CD4-positive, alpha-beta T cell (primary cell): Measurements from ENCODE around the gene NOTCH3. TPM values are rescaled to one million over a fixed set of nuclear protein-coding genes. Genes with fewer than 3 reads are reported as not detected.

ENCODE experiments used
- ATAC-seq: fragments of 200-7000 bp; cut with Tn5 transposase; one replicate; pipeline ENCODE4 v1.10.0; 2022; ENCODE audit warnings: mild to moderate bottlenecking; ENCODE audit not compliant: poor library complexity
- CTCF ChIA-PET: fragments of 350-600 bp; sonication (Branson Sonifier 250); formaldehyde crosslinking; loops from one replicate; lab custom pipeline; 2021; ENCODE audit warnings: antibody characterized with exemption, inconsistent platforms; lab: Charles Lee
- POLR2A ChIA-PET: fragments of 350-600 bp; sonication (Branson Sonifier 250); formaldehyde crosslinking; loops from one replicate; lab custom pipeline; 2021; ENCODE audit warnings: antibody characterized with exemption, inconsistent platforms; lab: Charles Lee
- DNase-seq, 14 experiments: peaks; one replicate each; pipeline ENCODE4 v3.0.0-alpha.2; 2013 to 2020; ENCODE audit warnings: mixed read lengths in 2 of 14
- H3K27ac ChIP-seq, 2 donors: one replicate each; pipeline versions ENCODE4 v1.5.1 to v1.7.0; 2013; ENCODE audit warnings: low read length in 2 of 2, low read depth in 1 of 2, mild to moderate bottlenecking in 1 of 2
- H3K27me3 ChIP-seq, 2 experiments: 1 replicate in 1 of 2; 2 replicates in 1 of 2; pipeline versions ENCODE4 v1.6.1 to v1.7.0; 2013; ENCODE audit warnings: low read length in 2 of 2, control low read depth in 1 of 2, mild to moderate bottlenecking in 1 of 2, moderate library complexity in 1 of 2; ENCODE audit not compliant: insufficient read depth in 2 of 2, control insufficient read depth in 1 of 2
- H3K36me3 ChIP-seq: one replicate; pipeline ENCODE4 v1.6.1; 2013; ENCODE audit warnings: low read length, control low read depth; ENCODE audit not compliant: insufficient read depth
- H3K4me1 ChIP-seq: one replicate; pipeline ENCODE4 v1.6.1; 2013; ENCODE audit warnings: low read length, control low read depth; ENCODE audit not compliant: insufficient read depth
- H3K4me3 ChIP-seq: one replicate; pipeline ENCODE4 v1.5.1; 2013; ENCODE audit warnings: mild to moderate bottlenecking, low read length, moderate library complexity
- H3K9me3 ChIP-seq, 2 experiments: 1 replicate in 1 of 2; 2 replicates in 1 of 2; pipeline versions ENCODE4 v1.6.1 to v1.7.0; 2013; ENCODE audit warnings: low read length in 2 of 2, mild to moderate bottlenecking in 2 of 2, control low read depth in 1 of 2, moderate library complexity in 1 of 2; ENCODE audit not compliant: control insufficient read depth in 1 of 2, insufficient read depth in 1 of 2
- H3K27ac Mint-ChIP-seq: one replicate; pipeline ENCODE4 v1.8.0; 2020; ENCODE audit warnings: mixed read lengths
- H3K27me3 Mint-ChIP-seq: one replicate; pipeline ENCODE4 v1.8.0; 2021; ENCODE audit warnings: mixed read lengths
- H3K36me3 Mint-ChIP-seq: one replicate; pipeline ENCODE4 v1.8.0; 2021; ENCODE audit warnings: low read depth, mixed read lengths
- H3K4me1 Mint-ChIP-seq: one replicate; pipeline ENCODE4 v1.8.0; 2021; ENCODE audit warnings: low read depth, mixed read lengths
- H3K4me3 Mint-ChIP-seq: one replicate; pipeline ENCODE4 v1.8.0; 2020; ENCODE audit warnings: mild to moderate bottlenecking, mixed read lengths
- H3K9me3 Mint-ChIP-seq: one replicate; pipeline ENCODE4 v1.8.0; 2020; ENCODE audit warnings: mixed read lengths
- intact Hi-C, 2 experiments: fragments of 100-400 bp; cut with DNase I in 1 of 2; cut with micrococcal nuclease in 1 of 2; formaldehyde crosslinking; loops; one replicate each; pipeline versions ENCODE4 v1.15.1 to v1.9.0; 2023 to 2025; cut with DNase I, micrococcal nuclease
- total RNA-seq, 174 experiments: library from RNA in 2 of 174; stranded (reverse) in 2 of 174; gene quantifications; one replicate each; pipeline ENCODE4 v1.2.3 and lab custom pipeline; 2021 to 2026
- TF ChIP-seq, protein P1 (sequence below): fragments of 200-600 bp; IDR thresholded peaks from one replicate; pipeline ENCODE4 v1.8.0; 2022; ENCODE audit warnings: antibody characterized with exemption, mild to moderate bottlenecking

NOTCH3 gene
- total RNA-seq, 2 experiments from 2014 or later: not detected

DNA sequence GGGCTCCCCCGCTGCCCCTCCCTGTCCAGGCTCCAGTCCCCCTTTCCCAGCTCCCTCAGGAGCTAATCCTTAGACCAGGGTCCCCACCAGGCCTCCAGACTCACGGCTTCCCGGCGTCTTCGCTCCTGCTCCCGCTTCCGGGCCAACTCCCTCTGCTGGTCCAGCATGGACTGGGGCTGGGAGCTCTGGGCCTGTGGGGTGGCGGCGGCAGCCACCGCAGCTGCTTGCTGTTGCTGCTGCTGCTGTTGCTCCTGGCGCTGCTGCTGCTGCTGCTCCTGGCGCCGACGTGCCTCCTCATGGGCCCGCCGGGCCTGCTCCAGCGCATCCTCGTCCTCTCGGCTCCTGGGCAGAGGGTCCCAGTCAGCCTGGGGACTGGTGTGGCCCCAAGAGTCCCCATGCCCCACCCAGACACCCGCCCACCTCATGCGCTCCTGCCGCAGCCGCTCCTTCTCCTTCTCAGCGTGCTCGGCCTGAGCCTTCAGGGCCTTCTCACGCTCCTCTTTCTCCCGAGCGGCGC lies 37.9 kb upstream of the NOTCH3 start:
- Mint-ChIP-seq H3K27me3 (peaks cover 14% of the 10 kb centered on the region), H3K4me1 (peaks cover 4% of the 10 kb centered on the region), H3K36me3 (peaks cover 61% of the 10 kb centered on the region), H3K9me3 (no peaks in the 10 kb centered on the region), H3K27ac (no peak overlapping the region), H3K4me3 (no peak overlapping the region)
- Histone ChIP-seq H3K9me3 (peaks cover 0 to 1% of the 10 kb centered on the region in 2 experiments), H3K4me1 (no peaks in the 10 kb centered on the region), H3K36me3 (peaks cover 65% of the 10 kb centered on the region), H3K27ac (no peak overlapping the region), H3K4me3 (no peak overlapping the region), H3K27me3 (peaks cover 0 to 3% of the 10 kb centered on the region in 2 experiments)
- ATAC-seq (no peak), DNase-seq (no peak)
- POLR2A ChIA-PET: no interaction called here
- CTCF ChIA-PET: no interaction called here
- intact Hi-C loops: no loop called here
- TF ChIP-seq, protein P1, sequence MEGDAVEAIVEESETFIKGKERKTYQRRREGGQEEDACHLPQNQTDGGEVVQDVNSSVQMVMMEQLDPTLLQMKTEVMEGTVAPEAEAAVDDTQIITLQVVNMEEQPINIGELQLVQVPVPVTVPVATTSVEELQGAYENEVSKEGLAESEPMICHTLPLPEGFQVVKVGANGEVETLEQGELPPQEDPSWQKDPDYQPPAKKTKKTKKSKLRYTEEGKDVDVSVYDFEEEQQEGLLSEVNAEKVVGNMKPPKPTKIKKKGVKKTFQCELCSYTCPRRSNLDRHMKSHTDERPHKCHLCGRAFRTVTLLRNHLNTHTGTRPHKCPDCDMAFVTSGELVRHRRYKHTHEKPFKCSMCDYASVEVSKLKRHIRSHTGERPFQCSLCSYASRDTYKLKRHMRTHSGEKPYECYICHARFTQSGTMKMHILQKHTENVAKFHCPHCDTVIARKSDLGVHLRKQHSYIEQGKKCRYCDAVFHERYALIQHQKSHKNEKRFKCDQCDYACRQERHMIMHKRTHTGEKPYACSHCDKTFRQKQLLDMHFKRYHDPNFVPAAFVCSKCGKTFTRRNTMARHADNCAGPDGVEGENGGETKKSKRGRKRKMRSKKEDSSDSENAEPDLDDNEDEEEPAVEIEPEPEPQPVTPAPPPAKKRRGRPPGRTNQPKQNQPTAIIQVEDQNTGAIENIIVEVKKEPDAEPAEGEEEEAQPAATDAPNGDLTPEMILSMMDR: no peak

DNA sequence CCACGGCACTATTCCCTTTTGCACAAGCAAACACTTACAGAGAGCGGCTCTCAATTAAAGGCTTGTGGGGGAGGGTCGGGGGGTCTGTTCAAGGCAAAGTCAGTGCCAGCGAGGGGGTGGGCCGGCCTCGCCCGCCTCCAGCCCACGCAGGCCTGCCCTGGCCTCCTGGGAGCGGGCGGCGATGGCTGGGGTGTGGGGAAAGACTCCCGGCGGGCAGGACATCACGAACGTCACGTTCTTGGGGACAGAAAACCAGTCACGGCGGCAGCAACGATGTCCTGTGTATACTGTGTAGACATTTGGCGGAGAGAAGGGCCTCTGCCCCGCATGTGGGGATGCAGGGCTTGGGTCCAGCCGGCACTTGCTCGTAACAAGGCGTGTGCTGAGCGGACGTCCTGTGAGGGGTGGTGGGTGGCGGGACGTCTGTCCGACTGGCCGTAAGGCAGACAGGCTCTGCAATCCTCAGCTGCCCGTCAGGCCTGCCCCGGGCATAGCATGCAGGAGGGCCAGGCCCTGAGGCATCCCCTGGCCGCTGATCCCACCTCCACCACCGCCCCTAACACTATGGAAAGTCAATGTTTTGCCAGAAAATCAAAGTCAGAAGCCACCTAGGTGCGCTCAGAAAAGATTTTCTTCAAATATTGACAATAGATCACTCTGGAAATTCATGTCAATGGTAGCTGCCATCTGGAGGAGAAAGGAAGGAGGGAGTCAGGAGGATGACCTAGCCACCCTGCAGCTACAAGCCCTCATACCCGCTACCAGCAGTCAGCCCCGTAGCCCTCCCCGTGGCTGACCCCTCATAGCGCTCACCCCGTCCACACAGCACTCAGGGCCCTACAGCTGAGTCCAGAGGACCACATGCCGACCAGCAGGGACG lies 37.2 kb upstream of the NOTCH3 start:
- intact Hi-C loops: no loop called here
- DNase-seq (no peak), ATAC-seq (no peak)
- Mint-ChIP-seq H3K36me3 (peaks cover 57% of the 10 kb centered on the region), H3K27me3 (peaks cover 18% of the 10 kb centered on the region), H3K4me1 (peaks cover 4% of the 10 kb centered on the region), H3K9me3 (no peaks in the 10 kb centered on the region), H3K27ac (no peak overlapping the region), H3K4me3 (no peak overlapping the region)
- peaks cover 6 to 9% of the 10 kb centered on the region in 2 experiments for H3K27me3 ChIP-seq
- H3K9me3 ChIP-seq: peaks cover 0 to 8% of the 10 kb centered on the region in 2 experiments
- H3K36me3 ChIP-seq: peaks cover 59% of the 10 kb centered on the region
- no peak overlapping the region for H3K27ac ChIP-seq
- peaks cover 6% of the 10 kb centered on the region for H3K4me1 ChIP-seq
- POLR2A ChIA-PET: no interaction called here
- CTCF ChIA-PET: no interaction called here
- no peak overlapping the region for H3K4me3 ChIP-seq
- TF ChIP-seq, protein P1: no peak

DNA sequence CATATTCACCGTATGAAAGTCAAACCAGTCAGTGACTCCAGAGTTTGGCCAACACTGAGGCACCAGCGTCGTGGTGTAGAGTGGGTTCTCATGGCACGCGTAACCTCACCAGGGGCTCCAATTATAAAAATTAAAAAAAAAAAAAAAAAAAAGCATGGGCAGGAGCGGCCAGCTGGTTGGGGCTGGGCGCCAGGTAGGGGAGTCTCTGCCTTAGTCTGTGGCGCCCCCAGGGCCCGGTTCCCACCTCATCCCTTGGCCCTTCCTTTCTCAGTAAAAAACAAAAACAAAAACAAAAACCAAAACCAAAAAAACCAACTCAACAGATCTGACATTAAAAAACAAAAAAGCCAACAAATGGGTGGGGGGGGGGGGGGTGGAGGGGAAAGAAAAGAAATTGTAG lies 36.1 kb upstream of the NOTCH3 start:
- ChIA-PET CTCF (no interaction called here), POLR2A (interaction anchor here (0.9 kb wide), 1 partner anchor 88 kb away, joined by 3 read pairs; no protein-coding TSS in a partner anchor)
- Histone ChIP-seq H3K9me3 (peaks cover 0 to 14% of the 10 kb centered on the region in 2 experiments), H3K36me3 (peaks cover 50% of the 10 kb centered on the region), H3K4me3 (no peak overlapping the region), H3K27me3 (peaks cover 12 to 20% of the 10 kb centered on the region in 2 experiments), H3K27ac (no peak overlapping the region), H3K4me1 (peaks cover 15% of the 10 kb centered on the region)
- intact Hi-C loops: no loop called here
- DNase-seq (no peak), ATAC-seq (no peak)
- Mint-ChIP-seq H3K4me1 (peaks cover 10% of the 10 kb centered on the region), H3K36me3 (peaks cover 49% of the 10 kb centered on the region), H3K27me3 (peaks cover 27% of the 10 kb centered on the region), H3K9me3 (no peaks in the 10 kb centered on the region), H3K4me3 (no peak overlapping the region), H3K27ac (no peak overlapping the region)
- TF ChIP-seq, protein P1: no peak
